ENCODE measurements around the gene TRPM3.

TRPM3 gene

DNA sequence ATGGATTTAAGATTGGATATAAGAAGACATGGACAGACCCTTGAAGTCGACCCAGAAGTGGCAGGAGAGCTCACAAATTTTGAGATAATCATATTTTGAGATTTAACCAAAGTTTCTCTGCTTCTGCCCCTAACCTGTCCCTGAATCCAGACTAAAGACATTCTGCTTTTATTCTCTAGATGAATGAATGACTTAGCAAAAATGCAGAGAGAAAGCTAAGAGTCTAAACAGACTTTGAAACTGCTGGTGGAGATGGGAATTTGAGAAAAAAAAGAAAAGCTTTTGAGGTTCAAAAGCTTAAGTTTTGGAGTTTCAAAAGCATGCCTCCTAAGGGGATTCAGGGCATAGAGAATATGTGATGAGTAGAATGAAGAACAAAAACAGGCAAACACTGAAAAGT, 621.8 kb downstream of the TRPM3 start:
- no peak for DNase-seq

- no peak for DNase-seq
Measured at GRCh38 chr9:70498866-70499265, 622.6 kb downstream of the TRPM3 start.

DNA sequence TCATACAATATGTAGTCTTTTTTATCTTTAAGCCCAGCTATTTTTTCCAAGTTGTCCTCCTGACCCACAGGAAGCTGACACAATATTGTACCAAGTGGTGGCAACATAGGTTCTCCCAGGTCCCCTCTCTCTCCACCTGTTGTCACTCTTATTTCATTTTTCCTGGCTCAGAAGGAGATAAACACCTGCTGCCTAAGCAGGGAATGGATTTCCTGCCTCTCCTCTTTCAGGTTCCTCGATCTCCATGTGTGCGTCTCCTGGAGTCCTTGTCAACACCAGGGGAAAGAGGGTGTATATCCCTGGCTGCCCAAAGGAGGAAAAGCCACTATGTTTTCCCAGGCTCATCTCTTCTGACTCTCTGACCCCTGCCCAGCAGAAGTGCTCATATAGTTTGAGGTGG, 625.2 kb downstream of the TRPM3 start:
- DNase-seq = no peak

- DNase-seq = no peak
Measured at GRCh38 chr9:70495514-70495913, 625.9 kb downstream of the TRPM3 start.

DNA sequence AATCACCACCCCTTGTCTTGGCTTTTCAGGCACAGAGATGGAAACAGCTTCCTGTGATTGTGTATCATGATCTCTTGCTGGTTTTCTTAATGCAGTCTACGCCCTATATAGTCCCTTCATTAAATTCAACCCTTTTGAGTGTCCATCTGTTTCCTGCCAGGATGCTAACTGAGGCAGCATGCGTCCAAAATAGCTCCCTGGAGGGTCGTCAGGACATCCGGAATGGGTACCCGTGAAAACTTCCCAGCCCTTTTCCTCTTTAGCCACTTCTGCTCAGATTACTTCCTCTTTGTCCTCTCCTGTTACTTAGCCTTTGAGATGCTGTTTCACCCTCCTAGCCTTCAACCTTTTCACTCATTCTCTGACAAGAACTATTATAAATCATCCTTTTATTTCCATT, 627.2 kb downstream of the TRPM3 start:
- no peak for DNase-seq

- no peak for DNase-seq
Measured at GRCh38 chr9:70493029-70493428, 628.4 kb downstream of the TRPM3 start.

DNA sequence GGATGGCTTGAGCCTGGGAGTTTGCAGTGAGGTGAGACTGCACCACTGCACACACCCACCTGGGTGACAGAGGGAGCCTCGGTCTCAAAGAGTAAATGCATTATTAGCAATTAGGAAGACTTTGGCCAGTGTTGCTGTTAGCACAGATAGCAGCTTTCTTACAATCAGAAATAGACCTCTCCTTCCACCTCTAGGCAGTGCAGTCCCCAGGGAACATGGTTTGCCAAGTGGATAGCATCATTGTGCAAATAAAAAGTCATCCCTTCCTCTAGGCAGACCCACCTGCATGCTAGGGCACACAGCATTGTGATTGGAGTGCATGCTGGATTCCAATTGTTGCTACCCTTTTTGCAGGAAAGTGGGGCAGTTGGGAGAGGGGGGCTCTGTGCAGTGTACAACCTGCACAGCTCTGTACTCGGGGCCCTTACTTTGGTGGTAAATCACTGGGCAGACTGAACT, 629.1 kb downstream of the TRPM3 start:
- no peak for DNase-seq

- no peak for DNase-seq
Measured at GRCh38 chr9:70491426-70492318, 629.7 kb downstream of the TRPM3 start.

DNA sequence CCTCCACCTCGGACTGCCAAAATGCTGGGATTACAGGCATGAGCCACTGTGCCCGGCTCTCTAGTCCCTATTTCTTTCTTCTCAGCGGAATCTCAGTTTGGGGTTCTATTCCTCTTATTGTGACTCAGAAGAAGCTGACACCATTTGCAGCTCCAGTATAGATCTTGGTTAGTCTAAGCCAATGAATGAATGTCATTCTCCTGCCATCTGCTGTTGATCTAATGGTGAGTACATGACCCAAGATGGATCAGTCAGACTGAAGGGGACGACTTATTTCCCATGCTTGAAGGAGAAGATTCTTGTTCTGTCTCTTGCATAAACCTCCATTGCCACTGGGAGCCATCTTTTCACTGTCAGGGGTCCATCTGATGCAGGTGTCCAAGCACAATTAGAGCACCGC, 630.9 kb downstream of the TRPM3 start:
- no peak for DNase-seq

DNA sequence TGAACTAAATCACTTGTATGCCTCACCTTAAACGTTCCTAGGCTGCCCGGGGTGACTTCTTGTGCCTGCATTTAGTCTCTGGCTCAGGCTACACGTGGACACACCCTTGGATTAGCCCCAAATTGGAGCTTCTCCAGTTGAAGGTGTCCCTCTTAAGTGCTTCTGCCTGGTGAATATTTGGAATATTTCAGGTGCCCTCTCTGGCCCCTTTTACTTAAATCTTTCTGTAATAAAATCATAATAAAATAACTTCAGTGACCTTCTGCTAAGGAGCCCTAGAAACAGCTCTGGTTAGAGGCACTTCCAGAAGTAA, 632.7 kb downstream of the TRPM3 start:
- no peak for DNase-seq

DNA sequence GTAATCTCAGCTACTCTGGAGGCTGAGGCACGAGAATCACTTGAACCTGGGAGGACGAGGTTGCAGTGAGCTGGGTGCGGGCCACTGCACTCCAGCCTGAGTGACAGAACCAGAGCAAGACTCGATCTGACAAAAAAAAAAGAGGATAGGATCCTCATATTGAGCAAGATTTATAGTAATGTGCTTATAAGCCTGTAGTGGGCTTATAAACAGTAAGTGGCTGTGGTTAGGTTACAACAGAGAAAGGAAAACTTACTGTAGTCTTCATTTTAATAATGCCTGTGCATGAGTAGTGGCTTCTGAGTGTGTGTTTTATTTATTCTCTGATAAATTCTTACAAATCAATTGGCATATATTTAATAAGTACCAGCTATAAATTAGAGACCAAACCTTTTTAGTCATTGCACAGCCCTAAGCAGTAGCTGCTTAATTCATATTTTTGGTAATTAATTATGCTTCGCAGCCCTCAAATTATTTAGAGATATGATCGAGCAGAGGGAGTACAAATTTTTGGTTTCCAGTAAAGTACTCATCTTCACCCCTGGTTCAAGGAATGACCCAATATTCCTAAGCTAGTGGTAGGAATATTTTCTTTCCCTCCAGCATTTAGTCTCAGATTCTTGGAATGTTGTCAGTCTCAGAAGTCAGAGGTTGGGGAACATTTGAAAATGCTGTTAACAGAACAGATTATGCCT, 633.2 kb downstream of the TRPM3 start:
- no peak for DNase-seq

- no peak for DNase-seq
Measured at GRCh38 chr9:70486127-70486526, 635.3 kb downstream of the TRPM3 start.

GRCh38 chr9:70485273-70485858, 636.1 kb downstream of the TRPM3 start:
- no peak for DNase-seq

- no peak for DNase-seq
Measured at GRCh38 chr9:70484232-70485130, 636.9 kb downstream of the TRPM3 start.

- DNase-seq = no peak
Measured at GRCh38 chr9:70481471-70481870, 640.0 kb downstream of the TRPM3 start.

DNA sequence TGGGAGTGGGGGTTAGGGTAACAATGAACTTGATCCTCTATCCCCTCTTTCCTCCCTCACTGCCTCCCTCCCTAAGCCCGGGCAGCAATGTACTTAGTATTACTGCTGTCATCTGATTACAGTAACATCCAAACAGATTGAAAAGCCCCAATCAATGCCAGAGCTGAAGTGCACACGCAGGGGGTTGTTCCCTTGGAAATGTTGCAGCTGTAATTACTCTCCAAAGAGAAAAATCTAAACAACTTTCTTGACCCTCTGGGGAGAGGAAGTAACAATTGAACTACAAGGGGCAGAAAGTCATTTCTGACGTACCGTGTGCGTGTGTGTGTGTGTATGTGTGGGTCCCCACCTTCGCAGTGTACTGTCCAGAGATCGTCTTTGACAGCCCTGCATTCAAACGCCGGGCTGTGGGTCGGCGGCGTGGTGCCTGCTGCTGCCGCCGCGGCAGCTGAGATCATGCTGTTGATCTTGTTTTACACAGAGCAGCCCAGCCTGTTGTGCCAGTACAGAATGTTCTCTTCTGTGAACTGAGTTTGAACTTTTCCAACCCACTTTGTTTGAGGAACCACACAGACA, 640.9 kb downstream of the TRPM3 start:
- no peak for DNase-seq

GRCh38 chr9:70479880-70480291, 641.5 kb downstream of the TRPM3 start:
- peak; percentile 87 for DNase-seq

All from islet precursor cell (in vitro differentiated cells).